ENCODE results near the gene LYZL1.
"Not testable (repeated sequence)": the region's sequence is repeated elsewhere in the genome, so short reads cannot be mapped to it uniquely, and the experiment has no call there.

Gene LYZL1

GRCh38 chr10:29265210-29265768, 23.6 kb upstream of the LYZL1 start:
- DNase-seq, result no peak

GRCh38 chr10:29266641-29267040, 22.2 kb upstream of the LYZL1 start:
- no peak for DNase-seq

- DNase-seq, result no peak
Measured at GRCh38 chr10:29268011-29268410, 20.9 kb upstream of the LYZL1 start.

- no peak for DNase-seq
Measured at GRCh38 chr10:29269486-29269885, 19.4 kb upstream of the LYZL1 start.

- no peak for DNase-seq
Measured at GRCh38 chr10:29270883-29271282, 18.0 kb upstream of the LYZL1 start.

GRCh38 chr10:29271877-29272276, 17.0 kb upstream of the LYZL1 start:
- no peak for DNase-seq

- DNase-seq, result no peak
Measured at GRCh38 chr10:29273478-29273877, 15.4 kb upstream of the LYZL1 start.

- DNase-seq, result no peak
Measured at GRCh38 chr10:29276251-29276850, 12.5 kb upstream of the LYZL1 start.

- no peak for DNase-seq
Measured at GRCh38 chr10:29277296-29277695, 11.6 kb upstream of the LYZL1 start.

GRCh38 chr10:29279779-29280487, 8.9 kb upstream of the LYZL1 start:
- DNase-seq, result no peak

- DNase-seq, result no peak
Measured at GRCh38 chr10:29280488-29280840, 8.4 kb upstream of the LYZL1 start.

- no peak for DNase-seq
Measured at GRCh38 chr10:29285624-29286051, 3.2 kb upstream of the LYZL1 start.

GRCh38 chr10:29287635-29288034, 1.2 kb upstream of the LYZL1 start:
- DNase-seq, result no peak

- DNase-seq, result not testable (repeated sequence)
Measured at GRCh38 chr10:29291561-29291960, 2.7 kb downstream of the LYZL1 start.

GRCh38 chr10:29292406-29292805, 3.5 kb downstream of the LYZL1 start:
- not testable (repeated sequence) for DNase-seq

GRCh38 chr10:29295813-29296212, 6.9 kb downstream of the LYZL1 start:
- no peak for DNase-seq

- no peak for DNase-seq
Measured at GRCh38 chr10:29297678-29298077, 8.8 kb downstream of the LYZL1 start.

GRCh38 chr10:29301359-29301910, 12.6 kb downstream of the LYZL1 start:
- no peak for DNase-seq

- no peak for DNase-seq
Measured at GRCh38 chr10:29302499-29302898, 13.6 kb downstream of the LYZL1 start.

- DNase-seq, result no peak
Measured at GRCh38 chr10:29304264-29304994, 15.6 kb downstream of the LYZL1 start.

- no peak for DNase-seq
Measured at GRCh38 chr10:29304995-29305335, 16.1 kb downstream of the LYZL1 start.

- DNase-seq, result no peak
Measured at GRCh38 chr10:29306688-29307087, 17.8 kb downstream of the LYZL1 start.

- DNase-seq, result not testable (repeated sequence)
Measured at GRCh38 chr10:29308142-29308541, 19.3 kb downstream of the LYZL1 start.

GRCh38 chr10:29309465-29309864, 20.6 kb downstream of the LYZL1 start:
- no peak for DNase-seq

All from activated gamma-delta T cell treated with Interleukin-2 at 50 U/mL for 16 hours (primary cell).